ENCODE results near the gene LYPD3. TPM values are rescaled to one million over a fixed set of nuclear protein-coding genes. Genes with fewer than 3 reads are reported as not detected.
A peak's percentile ranks its signal among the peaks of the same experiment; 100 is the strongest.

LYPD3 gene
- total and polyA plus RNA-seq, 12 donors = 0.18 to 1.9 (median 0.84) TPM

- no peak overlapping the region for H3K4me3 ChIP-seq
- H3K27ac ChIP-seq = no peak overlapping the region
- intact Hi-C loops (cut with DNase I) = no loop called here
- H3K27me3 ChIP-seq = no peaks in the 10 kb centered on the region
- 89 to 96% (median 95%) methylated on average over 5 to 15 of the region's 15 CpGs for WGBS, 4 donors
- H3K36me3 ChIP-seq (replicated peaks in 1 of 2) = no peaks in the 10 kb centered on the region
- no peak for DNase-seq
- peaks cover 4 to 8% of the 10 kb centered on the region in 2 donors for H3K4me1 ChIP-seq (replicated peaks in 1 of 2)
- TF ChIP-seq POLR2A (IDR thresholded peaks at IDR 0.05) (no peak), CTCF (IDR thresholded peaks at IDR 0.05) (no peak)
- no peaks in the 10 kb centered on the region for H3K9me3 ChIP-seq (replicated peaks in 1 of 3)
These were observed 13.8 kb upstream of the LYPD3 start for GRCh38 chr19:43479226-43479625.

GRCh38 chr19:43478323-43478722, 12.9 kb upstream of the LYPD3 start:
- intact Hi-C loops (cut with DNase I) = no loop called here
- H3K9me3 ChIP-seq (replicated peaks in 1 of 3) = no peaks in the 10 kb centered on the region
- no peaks in the 10 kb centered on the region for H3K27me3 ChIP-seq
- no peak for DNase-seq
- TF ChIP-seq POLR2A (IDR thresholded peaks at IDR 0.05) (no peak), CTCF (IDR thresholded peaks at IDR 0.05) (no peak)
- no peaks in the 10 kb centered on the region for H3K36me3 ChIP-seq (replicated peaks in 1 of 2)
- WGBS, 4 donors = 89 to 95% (median 95%) methylated on average over 3 of the region's 3 CpGs
- peaks cover 4 to 8% of the 10 kb centered on the region in 2 donors for H3K4me1 ChIP-seq (replicated peaks in 1 of 2)
- H3K4me3 ChIP-seq = no peak overlapping the region
- no peak overlapping the region for H3K27ac ChIP-seq

GRCh38 chr19:43476606-43477005, 11.2 kb upstream of the LYPD3 start:
- no peak for DNase-seq
- no peaks in the 10 kb centered on the region for H3K36me3 ChIP-seq (replicated peaks in 1 of 2)
- no peaks in the 10 kb centered on the region for H3K9me3 ChIP-seq (replicated peaks in 1 of 3)
- H3K27me3 ChIP-seq = no peaks in the 10 kb centered on the region
- TF ChIP-seq POLR2A (IDR thresholded peaks at IDR 0.05) (no peak), CTCF (IDR thresholded peaks at IDR 0.05) (no peak)
- H3K27ac ChIP-seq = peak overlapping the region in 2 of 5 donors; percentile 46 to 83
- H3K4me3 ChIP-seq = no peak overlapping the region
- intact Hi-C loops (cut with DNase I) = no loop called here
- peaks cover 4 to 8% of the 10 kb centered on the region in 2 donors for H3K4me1 ChIP-seq (replicated peaks in 1 of 2)

GRCh38 chr19:43474986-43475705, 9.7 kb upstream of the LYPD3 start:
- Histone ChIP-seq H3K27ac (peak overlapping the region in 4 of 5 donors; percentile 46 to 86 (median 76)), H3K36me3 (replicated peaks in 1 of 2) (no peaks in the 10 kb centered on the region), H3K4me3 (peak overlapping the region in 2 of 4 donors; percentile 26 to 48), H3K27me3 (no peaks in the 10 kb centered on the region), H3K4me1 (replicated peaks in 1 of 2) (peaks cover 4 to 8% of the 10 kb centered on the region in 2 donors), H3K9me3 (replicated peaks in 1 of 3) (no peaks in the 10 kb centered on the region)
- 1 to 9% (median 5%) methylated on average over 11 to 46 of the region's 46 CpGs for WGBS, 4 donors
- intact Hi-C loops (cut with DNase I) = no loop called here
- no peak for TF ChIP-seq CTCF (IDR thresholded peaks at IDR 0.05)
- TF ChIP-seq POLR2A (IDR thresholded peaks at IDR 0.05) = peak in 1 of 2 donors; percentile 64
- DNase-seq = peak; percentile 95 to 99 (median 97)
